ENCODE results near the gene PRMT6.

Gene PRMT6

DNA sequence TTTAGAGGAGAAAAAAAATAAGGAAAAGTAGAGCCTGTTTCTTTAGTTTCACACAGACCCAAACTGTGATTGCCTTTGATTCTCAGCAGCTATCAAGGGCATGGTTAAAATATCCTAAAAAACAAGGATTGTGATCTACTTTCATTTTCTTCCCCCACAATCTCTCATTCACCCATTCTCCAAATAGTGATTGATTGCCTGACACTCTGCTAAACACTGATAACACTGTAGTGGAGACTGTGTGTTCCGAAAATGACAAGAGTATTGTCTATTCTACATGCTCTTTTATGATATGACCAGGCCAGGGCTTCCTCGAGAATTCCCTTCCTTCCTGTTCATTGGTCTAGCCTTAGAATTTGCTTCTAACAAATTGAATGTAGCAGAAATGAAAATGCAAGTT lies 40.2 kb downstream of the PRMT6 start:
- no peak for FAIRE-seq

- FAIRE-seq: no peak
These were observed 42.5 kb downstream of the PRMT6 start for GRCh38 chr1:107098961-107099360.

DNA sequence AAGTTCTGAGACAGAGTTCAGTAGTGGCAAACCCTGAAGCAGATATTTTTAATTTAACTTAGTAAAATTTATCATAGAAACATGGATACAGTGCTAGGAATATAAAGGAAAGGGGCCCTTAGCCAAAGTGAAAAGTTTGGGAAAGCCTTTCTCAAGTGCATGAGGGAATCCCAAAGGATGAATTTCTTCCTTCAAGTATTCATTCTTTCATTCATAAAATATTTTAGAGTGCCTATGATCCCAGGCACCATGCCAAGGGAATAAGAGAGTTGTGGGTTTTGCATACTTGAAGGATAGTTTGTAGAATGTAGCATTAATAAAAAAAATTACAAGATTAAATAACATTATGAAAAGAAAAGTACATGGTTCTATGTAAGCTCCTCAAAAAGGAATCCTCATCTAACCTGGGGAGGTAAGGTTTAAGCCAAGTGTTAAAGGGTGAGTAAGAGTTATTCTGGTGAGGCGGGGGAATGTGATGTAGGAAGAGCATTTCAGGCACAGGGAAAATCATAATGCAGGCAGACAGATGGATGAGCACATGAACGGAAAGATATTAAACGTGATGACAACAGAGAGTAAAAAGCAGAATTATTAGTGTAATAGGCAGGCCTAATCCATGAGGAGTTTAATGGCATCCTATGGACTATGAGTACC lies 44.0 kb downstream of the PRMT6 start:
- no peak for FAIRE-seq

- FAIRE-seq: no peak
These were observed 49.4 kb downstream of the PRMT6 start for GRCh38 chr1:107105914-107106313.
